HEK293T (cell line): ENCODE results near the gene CCR7.

ENCODE experiments used
- BHLHE40 ChIP-seq: fragments of 450-650 bp; IDR thresholded peaks from 2 replicates; pipeline ENCODE4 v1.6.1; 2016; ENCODE audit warnings: mild to moderate bottlenecking, moderate library complexity, borderline replicate concordance
- CTBP1 ChIP-seq: fragments of 450-650 bp; IDR thresholded peaks from 2 replicates; pipeline ENCODE4 v1.6.1; 2016; ENCODE audit warnings: borderline replicate concordance
- LEF1 ChIP-seq: fragments of 450-650 bp; IDR thresholded peaks from 2 replicates; pipeline ENCODE4 v1.6.1; 2017; ENCODE audit warnings: mild to moderate bottlenecking, borderline replicate concordance

DNA sequence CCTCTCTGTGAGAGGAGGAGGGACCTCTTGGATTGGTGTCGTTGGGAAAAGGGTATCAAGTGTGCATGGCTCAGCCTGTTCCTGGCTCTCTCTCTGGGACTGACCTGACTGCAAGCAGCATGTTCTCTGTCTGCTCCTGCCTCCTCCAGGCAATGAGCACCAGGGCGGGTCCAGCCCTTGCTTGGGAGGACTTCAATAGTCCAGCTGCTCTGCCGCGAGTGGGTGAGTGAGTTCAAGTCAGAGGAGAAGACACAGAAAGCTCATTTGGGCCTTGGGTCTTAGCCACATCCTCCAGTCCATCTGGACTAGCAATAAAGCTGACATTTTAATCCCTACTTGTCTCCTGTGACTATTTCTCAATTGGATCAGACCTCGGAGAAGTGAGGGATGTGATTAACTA is 38.6 kb downstream of the CCR7 start:
- TF ChIP-seq CTBP1 (no peak), BHLHE40 (no peak), LEF1 (no peak)
